ENCODE data around the gene PCNX2. TPM values are rescaled to one million over a fixed set of nuclear protein-coding genes. Genes with fewer than 3 reads are reported as not detected.

Gene PCNX2
- total RNA-seq, 2 experiments from 2014 or later, result 25.0 to 29.8 TPM

GRCh38 chr1:233328142-233328921, 32.8 kb upstream of the PCNX2 start:
- peak overlapping the region; percentile 66 for H3K4me3 Mint-ChIP-seq
- no peaks in the 10 kb centered on the region for H3K36me3 Mint-ChIP-seq (ENCODE audit: low read depth)
- no peak overlapping the region for H3K27ac Mint-ChIP-seq
- DNase-seq, result peak; percentile 16
- CTCF ChIA-PET, result interaction anchor here (1.9 kb wide), 1 partner anchor 23 kb away, joined by 4 read pairs; no protein-coding TSS in a partner anchor
- peaks cover 18% of the 10 kb centered on the region for H3K27me3 Mint-ChIP-seq
- POLR2A ChIA-PET, result interaction anchor here (0.8 kb wide), 1 partner anchor 137 kb away, joined by 3 read pairs; no protein-coding TSS in a partner anchor
- H3K4me1 Mint-ChIP-seq, result peaks cover 12% of the 10 kb centered on the region
- H3K9me3 Mint-ChIP-seq, result no peaks in the 10 kb centered on the region

DNA sequence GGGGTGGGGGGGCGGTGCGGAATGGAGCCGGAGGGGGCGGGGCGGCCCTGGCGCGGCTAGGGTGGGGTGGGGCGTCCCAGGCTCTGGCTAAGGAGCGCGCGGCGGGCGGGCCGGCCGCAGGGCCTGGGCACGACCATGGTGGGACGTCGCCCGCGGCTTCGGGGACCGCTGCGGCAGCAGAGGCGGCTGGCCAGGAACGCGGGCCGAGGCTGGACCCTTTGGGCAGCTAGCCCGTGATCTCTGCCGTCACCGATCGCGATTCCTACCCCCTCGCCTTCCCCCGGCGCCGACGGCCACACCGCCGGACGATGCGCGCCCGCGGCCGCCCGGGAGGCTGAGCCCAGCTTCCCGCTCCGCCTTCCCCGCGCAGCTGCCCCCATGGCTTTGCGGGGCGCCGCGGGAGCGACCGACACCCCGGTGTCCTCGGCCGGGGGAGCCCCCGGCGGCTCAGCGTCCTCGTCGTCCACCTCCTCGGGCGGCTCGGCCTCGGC, 32.2 kb upstream of the PCNX2 start, which contains the start of gene MAP3K21:
Gene MAP3K21 (plus strand): TSS at position 74 of the 491 bp plus-strand sequence. CDS start 305 bp downstream, at position 379.
- POLR2A ChIA-PET, result interaction anchor here (0.8 kb wide), 1 partner anchor 137 kb away, joined by 3 read pairs; no protein-coding TSS in a partner anchor
- Mint-ChIP-seq H3K4me3 (peak within 1 kb of the TSS; percentile 71), H3K27ac (peak within 1 kb of the TSS; percentile 7), H3K36me3 (ENCODE audit: low read depth) (no peaks in the 10 kb centered on the region), H3K27me3 (peaks cover 20% of the 10 kb centered on the region), H3K9me3 (no peaks in the 10 kb centered on the region), H3K4me1 (peaks cover 12% of the 10 kb centered on the region)
- CTCF ChIA-PET, result interaction anchor here (1.9 kb wide), 1 partner anchor 23 kb away, joined by 4 read pairs; no protein-coding TSS in a partner anchor
- DNase-seq, result no peak

- no peaks in the 10 kb centered on the region for H3K9me3 Mint-ChIP-seq
- peak overlapping the region; percentile 7 for H3K27ac Mint-ChIP-seq
- DNase-seq, result peak; percentile 85
- ChIA-PET CTCF (interaction anchor here (1.9 kb wide), 1 partner anchor 22 kb away, joined by 4 read pairs; no protein-coding TSS in a partner anchor), POLR2A (interaction anchor here (0.8 kb wide), 1 partner anchor 138 kb away, joined by 3 read pairs; no protein-coding TSS in a partner anchor)
- H3K4me1 Mint-ChIP-seq, result peaks cover 12% of the 10 kb centered on the region
- H3K27me3 Mint-ChIP-seq, result peaks cover 25% of the 10 kb centered on the region
- peak overlapping the region; percentile 71 for H3K4me3 Mint-ChIP-seq
- no peaks in the 10 kb centered on the region for H3K36me3 Mint-ChIP-seq (ENCODE audit: low read depth)
Observed at GRCh38 chr1:233326811-233327650, 31.5 kb upstream of the PCNX2 start.

GRCh38 chr1:233326319-233326718, 30.8 kb upstream of the PCNX2 start:
- no peak for DNase-seq
- ChIA-PET POLR2A (no interaction called here), CTCF (no interaction called here)
- Mint-ChIP-seq H3K36me3 (ENCODE audit: low read depth) (no peaks in the 10 kb centered on the region), H3K4me1 (peaks cover 12% of the 10 kb centered on the region), H3K4me3 (no peak overlapping the region), H3K9me3 (no peaks in the 10 kb centered on the region), H3K27ac (no peak overlapping the region), H3K27me3 (peaks cover 26% of the 10 kb centered on the region)

DNA sequence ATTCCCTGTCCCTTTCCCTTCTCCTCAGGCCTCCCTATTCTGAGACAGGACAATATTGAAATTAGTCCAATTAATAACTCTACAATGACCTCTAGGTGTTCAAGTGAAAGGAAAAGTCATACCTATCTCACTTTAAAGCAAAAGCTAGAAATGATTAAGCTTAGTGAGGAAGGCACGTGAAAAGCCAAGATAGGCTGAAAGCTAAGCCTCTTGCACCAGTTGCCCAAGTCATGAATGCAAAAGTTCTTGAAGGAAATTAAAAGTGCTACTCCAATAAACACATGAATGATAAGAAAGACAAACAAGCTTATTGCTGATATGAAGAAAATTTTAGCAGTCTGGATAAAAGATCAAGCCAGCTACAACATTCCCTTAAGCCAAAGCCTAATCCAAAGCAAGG, 28.2 kb upstream of the PCNX2 start:
- DNase-seq, result no peak
- Mint-ChIP-seq H3K4me3 (no peak overlapping the region), H3K4me1 (peaks cover 5% of the 10 kb centered on the region), H3K27me3 (peaks cover 26% of the 10 kb centered on the region), H3K27ac (no peak overlapping the region), H3K9me3 (no peaks in the 10 kb centered on the region), H3K36me3 (ENCODE audit: low read depth) (no peaks in the 10 kb centered on the region)
- POLR2A ChIA-PET, result no interaction called here
- CTCF ChIA-PET, result interaction anchor here (1.0 kb wide), 1 partner anchor 35 kb away, joined by 3 read pairs; no protein-coding TSS in a partner anchor

DNA sequence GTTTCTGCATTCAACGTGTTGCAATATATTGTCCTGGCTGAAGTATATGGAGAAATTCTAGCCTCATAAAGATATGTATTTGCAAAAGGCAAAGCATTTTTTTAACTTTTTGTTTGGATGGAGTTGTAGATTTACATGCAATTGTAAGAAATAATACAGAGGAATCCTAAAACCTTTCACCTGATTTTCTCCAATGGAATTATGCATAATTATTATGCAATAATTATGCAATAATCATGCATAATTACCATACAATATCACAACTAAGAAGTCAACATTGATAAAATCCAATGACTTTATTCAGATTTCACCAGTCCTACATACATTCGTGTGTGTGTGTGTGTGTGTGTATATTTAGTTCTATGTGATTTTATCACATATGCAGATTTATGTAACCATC, 24.5 kb upstream of the PCNX2 start:
- POLR2A ChIA-PET, result no interaction called here
- H3K9me3 Mint-ChIP-seq, result no peaks in the 10 kb centered on the region

GRCh38 chr1:233319272-233319671, 23.7 kb upstream of the PCNX2 start:
- ChIA-PET CTCF (no interaction called here), POLR2A (no interaction called here)
- Mint-ChIP-seq H3K36me3 (ENCODE audit: low read depth) (no peaks in the 10 kb centered on the region), H3K4me3 (no peak overlapping the region), H3K27me3 (peaks cover 47% of the 10 kb centered on the region), H3K9me3 (no peaks in the 10 kb centered on the region), H3K27ac (no peak overlapping the region), H3K4me1 (no peaks in the 10 kb centered on the region)
- DNase-seq, result no peak

More for the DNA sequence above, 24.5 kb upstream of the PCNX2 start:
- CTCF ChIA-PET, result no interaction called here
- peaks cover 44% of the 10 kb centered on the region for H3K27me3 Mint-ChIP-seq
- H3K4me1 Mint-ChIP-seq, result no peaks in the 10 kb centered on the region
- no peak overlapping the region for H3K4me3 Mint-ChIP-seq
- no peak for DNase-seq
- no peak overlapping the region for H3K27ac Mint-ChIP-seq
- no peaks in the 10 kb centered on the region for H3K36me3 Mint-ChIP-seq (ENCODE audit: low read depth)

- Mint-ChIP-seq H3K27ac (no peak overlapping the region), H3K4me3 (no peak overlapping the region), H3K9me3 (no peaks in the 10 kb centered on the region), H3K36me3 (ENCODE audit: low read depth) (no peaks in the 10 kb centered on the region), H3K4me1 (no peaks in the 10 kb centered on the region), H3K27me3 (peaks cover 49% of the 10 kb centered on the region)
- POLR2A ChIA-PET, result no interaction called here
- CTCF ChIA-PET, result no interaction called here
- DNase-seq, result no peak
Observed at GRCh38 chr1:233316473-233316872, 20.9 kb upstream of the PCNX2 start.

DNA sequence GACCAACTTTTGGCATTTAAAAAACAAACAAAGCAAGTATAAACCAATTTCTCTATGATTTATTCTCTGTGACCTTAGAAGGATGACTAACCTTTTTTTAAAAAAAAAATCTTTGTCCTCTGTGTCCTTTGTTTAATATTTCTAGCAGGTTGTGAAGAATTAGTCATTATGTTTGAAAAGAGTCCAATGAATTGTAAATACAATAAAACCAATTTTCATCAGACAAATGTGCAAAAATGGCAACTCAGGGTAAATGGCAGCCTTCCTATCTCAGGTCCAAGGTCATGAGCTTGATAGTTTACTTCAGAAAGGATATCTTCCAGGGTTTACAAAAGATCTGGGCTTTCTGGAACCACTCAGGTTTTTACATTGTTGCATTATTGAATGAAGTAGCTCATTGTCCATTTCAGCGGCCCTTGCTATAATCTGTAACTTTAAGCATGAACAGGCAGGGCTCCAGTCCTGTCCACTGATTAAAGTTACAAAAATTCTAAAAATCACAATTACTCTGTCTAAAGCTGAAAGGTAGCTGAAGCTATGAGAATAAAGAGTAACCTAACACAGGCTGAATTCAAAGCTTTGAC, 20.3 kb upstream of the PCNX2 start:
- H3K36me3 Mint-ChIP-seq (ENCODE audit: low read depth), result no peaks in the 10 kb centered on the region
- CTCF ChIA-PET, result no interaction called here
- POLR2A ChIA-PET, result no interaction called here
- H3K27ac Mint-ChIP-seq, result no peak overlapping the region
- no peaks in the 10 kb centered on the region for H3K9me3 Mint-ChIP-seq
- no peak for DNase-seq
- no peak overlapping the region for H3K4me3 Mint-ChIP-seq
- H3K27me3 Mint-ChIP-seq, result peaks cover 49% of the 10 kb centered on the region
- H3K4me1 Mint-ChIP-seq, result no peaks in the 10 kb centered on the region

DNA sequence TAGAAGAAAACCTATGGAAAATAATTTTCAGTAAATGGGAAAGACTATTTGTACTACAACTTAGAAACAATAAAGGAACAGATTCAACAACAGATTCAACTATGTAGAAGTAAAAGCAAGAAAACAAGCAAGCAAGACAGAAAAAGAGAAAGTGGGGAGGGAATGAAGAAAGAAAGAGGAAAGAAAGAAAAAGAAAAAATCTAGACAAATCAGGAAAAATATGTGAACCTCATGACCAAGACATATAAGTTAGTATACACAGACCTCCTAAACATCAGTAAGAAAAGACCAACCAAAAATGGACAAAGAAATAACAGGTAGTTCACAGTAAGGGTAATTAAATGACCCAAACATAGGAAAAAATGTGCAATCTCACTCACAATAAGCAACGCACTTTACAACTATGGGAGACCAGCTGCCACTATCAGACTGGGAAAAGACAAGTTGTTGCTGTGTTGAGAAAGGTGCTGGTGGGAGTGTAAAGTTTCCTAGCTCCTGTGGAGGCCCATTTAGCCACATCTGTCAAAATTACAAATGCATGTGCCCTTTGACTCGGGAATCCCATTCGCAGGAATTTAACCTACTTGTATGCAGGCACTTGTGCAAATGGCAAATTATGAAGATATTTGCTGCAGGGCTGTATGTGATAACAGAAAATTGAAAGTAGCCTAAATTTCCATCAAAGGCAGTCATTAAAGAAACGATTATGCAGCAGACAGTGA, 18.1 kb upstream of the PCNX2 start:
- Mint-ChIP-seq H3K27me3 (peaks cover 37% of the 10 kb centered on the region), H3K27ac (peak overlapping the region; percentile 26), H3K4me3 (no peak overlapping the region), H3K36me3 (ENCODE audit: low read depth) (no peaks in the 10 kb centered on the region), H3K4me1 (no peaks in the 10 kb centered on the region), H3K9me3 (no peaks in the 10 kb centered on the region)
- ChIA-PET CTCF (interaction anchor here (0.8 kb wide), 1 partner anchor 25 kb away, joined by 4 read pairs; no protein-coding TSS in a partner anchor), POLR2A (no interaction called here)
- no peak for DNase-seq

DNA sequence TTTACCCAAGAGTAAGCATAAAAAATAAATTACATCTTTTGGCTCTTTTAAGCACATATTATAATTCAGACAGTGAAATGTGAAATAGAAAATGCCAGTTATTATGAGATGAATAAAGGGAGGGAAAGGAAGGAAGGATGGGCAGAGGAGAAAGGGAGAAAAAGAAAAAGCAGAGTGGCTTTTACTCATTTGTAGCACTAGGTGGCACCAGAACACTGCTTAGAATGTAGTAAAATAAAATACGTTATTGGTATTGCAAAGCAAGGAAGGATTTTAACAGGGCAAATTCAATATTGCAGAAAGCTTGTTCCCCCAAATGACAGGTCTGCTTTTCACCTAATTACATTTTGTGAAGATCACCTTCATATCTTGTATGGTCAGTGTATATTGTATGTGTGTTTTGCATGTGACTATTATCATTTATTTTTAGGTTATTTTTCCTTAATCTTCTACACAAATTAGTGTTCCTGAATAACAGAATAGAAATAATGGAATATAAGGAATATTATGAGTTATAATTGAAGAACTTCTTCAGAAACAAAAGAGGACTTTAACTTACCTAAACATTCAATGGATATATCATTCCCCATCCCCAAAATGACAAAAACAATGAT, 9.1 kb upstream of the PCNX2 start:
- no peaks in the 10 kb centered on the region for H3K36me3 Mint-ChIP-seq (ENCODE audit: low read depth)
- peaks cover 29% of the 10 kb centered on the region for H3K27me3 Mint-ChIP-seq
- no peaks in the 10 kb centered on the region for H3K9me3 Mint-ChIP-seq
- POLR2A ChIA-PET, result interaction anchor here (0.6 kb wide), 1 partner anchor 344 kb away, joined by 3 read pairs; no protein-coding TSS in a partner anchor
- H3K27ac Mint-ChIP-seq, result no peak overlapping the region
- no peak for DNase-seq
- CTCF ChIA-PET, result interaction anchor here (1.2 kb wide), 1 partner anchor 24 kb away, joined by 4 read pairs; the partner anchor contains the start of gene MAP3K21
- no peaks in the 10 kb centered on the region for H3K4me1 Mint-ChIP-seq
- no peak overlapping the region for H3K4me3 Mint-ChIP-seq

Measured in activated CD4-positive, alpha-beta T cell treated with anti-CD3 and anti-CD28 coated beads, Interleukin-2, amount 10 ng/mL, durations not matched to agents 7 days and 5 days (primary cell).